ENCODE measurements around the gene NEK1. TPM values are rescaled to one million over a fixed set of nuclear protein-coding genes. Genes with fewer than 3 reads are reported as not detected.

NEK1 gene
- total and polyA plus RNA-seq, 2 of the 8 experiments (the other 6 are each of a cell fraction or from before 2014, with no cell fraction given), result 3.9 to 11.7 TPM

DNA sequence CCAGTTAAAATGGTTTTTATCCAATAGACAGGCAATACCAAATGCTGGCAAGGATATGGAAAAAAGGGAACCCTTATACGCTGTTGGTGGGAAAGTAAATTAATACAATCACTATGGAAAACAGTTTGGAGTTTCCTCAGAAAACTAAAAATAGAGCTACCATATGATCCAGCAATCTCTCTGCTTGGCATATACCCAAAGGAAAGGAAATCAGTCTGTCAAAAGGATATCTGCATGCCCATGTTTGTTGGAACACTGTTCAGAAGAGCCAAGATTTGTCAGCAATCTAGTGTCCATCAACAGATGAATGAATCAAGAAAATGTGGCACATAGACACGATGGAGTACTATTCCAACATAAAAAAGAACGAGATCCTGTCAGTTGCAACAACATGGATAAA, 250.6 kb downstream of the NEK1 start (continued):
- TF ChIP-seq CHD7 (IDR thresholded peaks at IDR 0.05; ENCODE audit: insufficient replicate concordance, low read length), result no peak
- TF ChIP-seq YY1 (IDR thresholded peaks at IDR 0.05; ENCODE audit: low read depth, low read length), result no peak
- no peak for TF ChIP-seq RAD21 (IDR thresholded peaks at IDR 0.05 in 1 of 2, conservative IDR thresholded peaks at IDR 0.05 in 1 of 2; ENCODE audit: low read depth in 2 of 2, low read length in 2 of 2)
- TF ChIP-seq TAF7 (optimal IDR thresholded peaks at IDR 0.05; ENCODE audit: borderline replicate concordance, low read depth, low read length), result no peak
- TF ChIP-seq ATF2 (IDR thresholded peaks at IDR 0.05; ENCODE audit: low read length), result no peak
- no peak for TF ChIP-seq USF2 (IDR thresholded peaks at IDR 0.05; ENCODE audit: low read length)
